Naive thymus-derived CD8-positive, alpha-beta T cell (primary cell): ENCODE measurements around the gene XRCC5. TPM values are rescaled to one million over a fixed set of nuclear protein-coding genes. Genes with fewer than 3 reads are reported as not detected.

ENCODE experiments used
- ATAC-seq, 2 donors: fragments of 150-1000 bp; cut with Tn5 transposase in 1 of 2; sonication (Bioruptor Pico), chemical (Tn5 transposase) in 1 of 2; 1 replicate in 1 of 2; 2 replicates in 1 of 2; pipeline ENCODE4 v1.10.0; 2021; ENCODE audit warnings: mild to moderate bottlenecking in 2 of 2, moderate library complexity in 2 of 2
- POLR2A ChIA-PET: fragments of 350-600 bp; sonication (Branson Sonifier 250); formaldehyde crosslinking; loops from one replicate; lab custom pipeline; 2021; ENCODE audit warnings: antibody characterized with exemption; lab: Charles Lee
- DNase-seq, 10 donors: peaks; one replicate each; pipeline versions ENCODE4 v3.0.0 to v3.0.0-alpha.2; 2020 to 2022
- H3K27ac Mint-ChIP-seq, 10 donors: one replicate each; pipeline ENCODE4 v1.8.0; 2020 to 2022; ENCODE audit warnings: mild to moderate bottlenecking in 10 of 10, mixed read lengths in 10 of 10, moderate library complexity in 4 of 10, inconsistent platforms in 1 of 10
- H3K27me3 Mint-ChIP-seq, 5 donors: one replicate each; pipeline ENCODE4 v1.8.0; 2021 to 2022; ENCODE audit warnings: mixed read lengths in 5 of 5
- H3K36me3 Mint-ChIP-seq, 3 donors: one replicate each; pipeline ENCODE4 v1.8.0; 2020 to 2022; ENCODE audit warnings: mixed read lengths in 3 of 3, mild to moderate bottlenecking in 2 of 3, inconsistent platforms in 1 of 3
- H3K4me1 Mint-ChIP-seq, 4 donors: one replicate each; pipeline ENCODE4 v1.8.0; 2021 to 2022; ENCODE audit warnings: mixed read lengths in 4 of 4
- H3K4me3 Mint-ChIP-seq, 10 donors: one replicate each; pipeline ENCODE4 v1.8.0; 2020 to 2022; ENCODE audit warnings: mild to moderate bottlenecking in 10 of 10, mixed read lengths in 10 of 10, moderate library complexity in 6 of 10, inconsistent platforms in 1 of 10
- H3K9me3 Mint-ChIP-seq, 9 donors: one replicate each; pipeline ENCODE4 v1.8.0; 2020 to 2022; ENCODE audit warnings: mixed read lengths in 9 of 9, mild to moderate bottlenecking in 3 of 9, inconsistent platforms in 1 of 9, moderate library complexity in 1 of 9
- polyA plus RNA-seq, 3 donors: library from polyadenylated mRNA; unstranded; fragments of 300-500 nt; fragmentation: Illumina TruSeq; gene quantifications; one replicate each; pipeline ENCODE4 v1.2.3, GENCODE V29; 2021
- total RNA-seq, 8 experiments: library from RNA in 2 of 8; stranded (reverse) in 2 of 8; gene quantifications; one replicate each; pipeline ENCODE4 v1.2.3 and lab custom pipeline; 2021 to 2026

XRCC5 gene
- total and polyA plus RNA-seq, 5 experiments from 2014 or later = 231 to 364 (median 311) TPM

DNA sequence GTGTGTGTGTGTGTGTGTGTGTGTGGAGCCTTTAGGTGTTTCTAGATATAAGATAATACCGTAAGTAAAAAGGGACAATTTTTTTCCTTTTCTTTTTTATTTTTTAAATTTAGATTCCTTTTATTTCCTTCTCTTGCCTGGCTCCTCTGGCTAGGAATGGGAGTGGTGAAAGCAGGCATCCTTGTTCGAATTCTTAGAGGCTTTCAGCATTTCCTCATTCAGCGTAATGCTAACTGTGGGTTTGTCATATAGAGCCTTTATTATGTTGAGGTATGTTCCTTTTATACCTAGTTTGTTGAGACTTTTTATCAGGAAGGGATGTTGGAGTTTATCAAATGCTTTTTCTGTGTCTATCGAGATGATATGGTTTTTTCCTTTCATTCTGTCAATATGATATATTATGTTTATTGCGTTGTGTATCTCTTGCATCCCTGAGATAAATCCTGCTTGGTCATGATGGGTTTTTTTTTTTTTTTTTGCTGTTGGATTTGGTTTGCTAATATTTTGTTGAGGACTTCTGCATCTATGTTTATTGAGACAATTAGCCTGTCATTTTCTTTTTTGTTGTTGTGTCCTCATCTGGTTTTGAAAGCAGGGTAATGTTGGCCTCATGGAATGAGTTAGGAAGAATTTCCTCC is 120.2 kb downstream of the XRCC5 start:
- DNase-seq = no peak
- Mint-ChIP-seq H3K4me3 (no peak overlapping the region), H3K27me3 (no peaks in the 10 kb centered on the region), H3K27ac (no peak overlapping the region), H3K36me3 (peaks cover 2 to 24% (median 9%) of the 10 kb centered on the region in 3 donors), H3K4me1 (peaks cover 0 to 6% (median 2%) of the 10 kb centered on the region in 4 donors), H3K9me3 (peaks cover 0 to 36% (median 26%) of the 10 kb centered on the region in 9 donors)
- POLR2A ChIA-PET = interaction anchor here (0.8 kb wide), 1 partner anchor 9 kb away, joined by 3 read pairs; no protein-coding TSS in a partner anchor
- no peak for ATAC-seq

DNA sequence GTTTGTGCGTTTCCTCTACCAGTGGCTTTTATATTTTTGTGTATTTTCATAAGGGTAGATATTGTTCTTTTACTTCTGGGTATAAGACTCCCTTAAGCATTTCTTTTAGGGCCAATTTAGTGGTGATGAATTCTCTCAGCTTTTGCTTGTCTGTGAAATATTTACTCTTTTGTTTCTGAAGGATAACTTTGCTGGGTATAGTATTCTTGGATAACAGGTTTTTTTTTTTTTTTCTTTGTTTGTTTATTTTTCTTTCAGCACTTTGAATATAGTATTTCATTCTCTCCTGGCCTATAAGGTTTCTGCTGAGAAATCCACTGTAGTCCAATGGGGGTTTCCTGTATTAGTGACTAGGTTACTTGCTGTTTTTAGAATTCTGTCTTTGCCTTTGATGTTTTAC is 122.7 kb downstream of the XRCC5 start:
- POLR2A ChIA-PET = no interaction called here
- H3K4me3 Mint-ChIP-seq = no peak overlapping the region
- H3K9me3 Mint-ChIP-seq = peaks cover 0 to 36% (median 26%) of the 10 kb centered on the region in 9 donors
- no peak for ATAC-seq
- H3K36me3 Mint-ChIP-seq = peaks cover 2 to 24% (median 18%) of the 10 kb centered on the region in 3 donors
- H3K27me3 Mint-ChIP-seq = no peaks in the 10 kb centered on the region
- no peak for DNase-seq
- H3K27ac Mint-ChIP-seq = no peak overlapping the region
- peaks cover 0 to 6% (median 2%) of the 10 kb centered on the region in 4 donors for H3K4me1 Mint-ChIP-seq

DNA sequence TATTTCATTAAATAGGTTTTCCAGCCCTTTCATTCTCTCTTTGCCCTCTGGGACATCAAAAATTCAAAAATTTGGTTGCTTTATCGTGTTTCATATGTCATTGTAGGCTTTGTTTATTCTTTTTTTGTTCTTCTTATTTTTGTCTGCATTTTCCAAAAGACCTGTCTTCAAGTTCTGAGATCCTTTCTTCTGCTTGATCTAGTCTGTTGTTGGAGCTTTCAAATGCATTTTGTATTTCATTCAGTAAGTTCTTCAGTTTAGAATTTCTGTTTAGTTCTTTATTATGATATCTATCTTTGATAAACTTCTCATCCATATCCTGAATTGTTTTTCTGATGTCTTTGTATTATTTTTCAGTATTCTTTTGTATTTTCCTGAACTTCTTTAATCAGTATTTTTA is 123.6 kb downstream of the XRCC5 start:
- Mint-ChIP-seq H3K36me3 (peaks cover 2 to 24% (median 18%) of the 10 kb centered on the region in 3 donors), H3K9me3 (peaks cover 0 to 36% (median 26%) of the 10 kb centered on the region in 9 donors), H3K27ac (no peak overlapping the region), H3K27me3 (no peaks in the 10 kb centered on the region), H3K4me1 (peaks cover 0 to 6% (median 2%) of the 10 kb centered on the region in 4 donors), H3K4me3 (no peak overlapping the region)
- POLR2A ChIA-PET = no interaction called here
- ATAC-seq (no peak), DNase-seq (no peak)

DNA sequence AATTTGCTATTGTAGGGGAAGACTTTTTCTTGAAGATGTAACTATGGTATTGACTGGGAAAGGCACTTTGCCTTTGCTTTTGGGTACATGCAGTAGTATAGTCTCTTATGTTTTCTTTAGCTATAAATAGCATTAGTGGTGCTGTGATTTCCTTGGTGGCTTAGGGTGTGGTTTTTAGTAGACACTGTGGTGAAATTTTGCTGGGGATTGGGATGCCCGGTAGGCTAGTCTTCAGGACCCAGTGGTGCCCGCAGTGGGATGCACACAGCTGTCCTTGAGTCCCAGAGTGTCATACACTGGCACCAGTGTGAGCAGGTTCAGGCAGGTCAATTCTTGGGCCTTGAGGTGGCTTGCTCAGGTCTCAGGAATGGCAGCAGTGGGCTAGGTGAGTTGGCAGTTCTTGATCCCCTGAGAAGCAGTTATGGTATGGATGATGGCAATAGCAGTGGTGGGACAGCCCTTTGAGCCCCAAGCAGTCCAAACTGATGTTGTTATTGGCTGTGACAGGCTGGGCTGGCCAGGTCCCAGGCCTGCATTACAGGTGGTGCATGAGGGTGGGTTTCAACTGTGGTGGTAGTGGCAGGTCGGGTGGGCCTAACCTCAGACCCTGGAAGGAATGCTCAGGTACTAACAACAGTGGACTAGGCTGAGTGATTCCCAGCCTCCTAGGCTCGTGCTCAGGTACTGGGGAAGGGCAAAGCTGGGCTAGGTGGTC is 124.3 kb downstream of the XRCC5 start:
- Mint-ChIP-seq H3K4me1 (peaks cover 0 to 6% (median 2%) of the 10 kb centered on the region in 4 donors), H3K36me3 (peaks cover 2 to 22% (median 18%) of the 10 kb centered on the region in 3 donors), H3K9me3 (peaks cover 0 to 36% (median 26%) of the 10 kb centered on the region in 9 donors), H3K27me3 (no peaks in the 10 kb centered on the region), H3K4me3 (no peak overlapping the region), H3K27ac (peak overlapping the region in 2 of 10 donors; percentile 63 to 75)
- DNase-seq (no peak), ATAC-seq (no peak)
- POLR2A ChIA-PET = no interaction called here

DNA sequence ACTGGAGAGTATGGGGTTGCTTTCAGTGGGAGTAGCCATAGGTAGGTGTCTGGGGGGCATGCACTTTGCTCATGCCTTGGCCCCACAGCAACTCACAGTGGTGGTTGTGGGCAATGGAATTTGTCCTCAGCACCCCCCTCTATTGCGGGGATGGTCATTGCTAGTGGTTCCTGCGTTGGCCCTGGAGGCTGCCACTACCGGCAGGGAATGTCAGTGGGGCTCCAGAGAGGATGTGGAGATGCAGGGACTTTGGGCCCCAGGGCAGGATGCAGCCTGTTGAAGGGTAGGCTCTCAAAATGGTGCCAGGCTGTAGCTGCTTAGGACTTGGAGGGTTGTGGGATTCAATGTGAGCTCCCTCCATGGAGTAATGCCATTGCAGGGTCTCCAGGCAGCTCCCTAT is 125.0 kb downstream of the XRCC5 start:
- Mint-ChIP-seq H3K36me3 (peaks cover 2 to 20% (median 18%) of the 10 kb centered on the region in 3 donors), H3K27me3 (no peaks in the 10 kb centered on the region), H3K4me1 (peaks cover 0 to 6% (median 2%) of the 10 kb centered on the region in 4 donors), H3K27ac (peak overlapping the region in 1 of 10 donors; percentile 63), H3K4me3 (no peak overlapping the region), H3K9me3 (peaks cover 0 to 36% (median 26%) of the 10 kb centered on the region in 9 donors)
- ATAC-seq (no peak), DNase-seq (no peak)
- POLR2A ChIA-PET = no interaction called here

DNA sequence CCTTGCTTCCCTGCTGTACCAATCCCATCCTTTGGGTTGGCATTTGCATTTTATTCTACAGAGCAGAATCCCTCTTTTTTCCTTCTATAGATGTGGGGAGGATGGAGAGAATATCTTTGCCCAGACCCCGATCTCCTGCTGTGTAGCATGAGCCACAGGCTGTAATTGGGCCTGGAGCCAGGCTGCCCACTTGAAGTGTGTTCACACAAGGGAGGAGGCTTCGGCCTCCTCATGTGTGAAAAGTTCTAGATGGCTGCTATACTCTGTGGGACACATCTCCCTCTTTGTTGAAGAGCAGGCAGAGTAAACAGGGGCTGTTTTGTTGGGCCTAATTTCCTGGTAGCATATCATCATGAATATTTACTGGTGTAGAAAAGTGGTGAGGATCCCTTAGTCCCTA is 126.3 kb downstream of the XRCC5 start:
- no peak for ATAC-seq
- H3K27ac Mint-ChIP-seq = no peak overlapping the region

DNA sequence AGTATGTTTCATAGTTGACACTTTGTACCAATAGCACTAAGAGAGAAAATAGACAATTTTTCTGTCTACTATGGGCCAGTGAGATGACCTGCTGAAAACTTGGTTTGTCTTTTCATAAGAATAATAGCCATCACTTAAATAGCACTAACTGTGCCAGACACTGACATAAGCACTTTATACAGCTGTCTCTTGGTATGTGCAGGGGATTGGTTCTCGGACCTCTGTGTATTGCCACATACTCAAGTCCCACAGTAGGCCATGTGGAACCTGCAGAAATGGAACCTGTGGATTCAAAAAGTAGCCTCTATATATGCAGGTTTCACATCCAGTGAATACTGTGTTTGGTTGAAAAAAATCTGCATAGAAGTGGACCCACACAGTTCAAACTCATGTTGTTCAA is 126.7 kb downstream of the XRCC5 start:
- Mint-ChIP-seq H3K4me1 (peaks cover 0 to 6% (median 3%) of the 10 kb centered on the region in 4 donors), H3K27ac (no peak overlapping the region), H3K36me3 (peaks cover 2 to 18% (median 12%) of the 10 kb centered on the region in 3 donors), H3K4me3 (no peak overlapping the region), H3K27me3 (no peaks in the 10 kb centered on the region), H3K9me3 (peaks cover 0 to 26% (median 22%) of the 10 kb centered on the region in 9 donors)
- POLR2A ChIA-PET = no interaction called here
- DNase-seq (no peak), ATAC-seq (no peak)

More for the DNA sequence above, 126.3 kb downstream of the XRCC5 start:
- Mint-ChIP-seq H3K36me3 (peaks cover 2 to 18% (median 16%) of the 10 kb centered on the region in 3 donors), H3K4me1 (peaks cover 0 to 6% (median 3%) of the 10 kb centered on the region in 4 donors), H3K27me3 (no peaks in the 10 kb centered on the region), H3K9me3 (peaks cover 0 to 28% (median 22%) of the 10 kb centered on the region in 9 donors), H3K4me3 (no peak overlapping the region)
- POLR2A ChIA-PET = no interaction called here
- DNase-seq = no peak

DNA sequence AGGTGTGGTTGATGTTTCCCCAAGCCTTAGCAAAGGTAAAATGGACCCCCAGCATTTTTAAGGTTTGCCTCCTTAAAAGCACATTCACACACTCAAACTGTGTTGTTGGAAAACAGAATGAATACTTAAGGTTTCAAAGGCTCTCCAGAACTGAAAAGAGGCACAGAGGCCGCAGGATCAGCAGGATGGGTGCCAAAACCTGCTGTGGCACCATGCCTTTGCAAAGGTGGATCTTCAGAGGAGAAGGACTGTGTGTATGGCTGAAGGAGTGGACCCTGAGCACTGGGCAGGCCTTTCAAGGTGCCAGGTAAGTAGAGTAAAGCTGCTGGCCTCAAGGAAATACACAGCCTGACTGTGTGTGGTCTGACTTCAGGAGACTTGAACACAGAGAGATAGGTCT is 127.3 kb downstream of the XRCC5 start:
- Mint-ChIP-seq H3K27me3 (no peaks in the 10 kb centered on the region), H3K27ac (no peak overlapping the region), H3K4me1 (peaks cover 0 to 6% (median 3%) of the 10 kb centered on the region in 4 donors), H3K36me3 (peaks cover 2 to 18% (median 10%) of the 10 kb centered on the region in 3 donors), H3K4me3 (no peak overlapping the region), H3K9me3 (peaks cover 0 to 23% (median 19%) of the 10 kb centered on the region in 9 donors)
- DNase-seq (no peak), ATAC-seq (no peak)
- POLR2A ChIA-PET = no interaction called here

DNA sequence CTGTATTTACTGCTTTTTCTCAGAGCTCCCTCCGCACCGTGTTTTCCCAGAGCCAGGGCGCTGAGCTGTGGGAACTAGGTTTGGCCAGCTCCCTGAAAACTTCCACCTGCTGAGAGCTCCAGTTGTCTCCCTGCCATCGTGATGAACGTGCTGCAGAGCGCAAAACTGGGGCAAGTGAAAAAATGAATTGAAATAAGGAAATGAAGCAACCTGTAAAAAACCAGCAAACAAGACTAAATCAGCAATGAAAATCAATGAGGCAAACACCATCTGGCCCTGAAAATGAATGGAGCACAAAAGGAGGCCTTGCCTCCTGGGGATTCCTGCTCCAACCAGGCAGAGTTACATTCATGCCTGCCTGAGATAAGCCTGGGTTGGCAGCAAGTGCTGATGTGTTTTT is 133.2 kb downstream of the XRCC5 start:
- Mint-ChIP-seq H3K27me3 (no peaks in the 10 kb centered on the region), H3K4me1 (peaks cover 0 to 8% (median 6%) of the 10 kb centered on the region in 4 donors), H3K9me3 (peaks cover 0 to 3% (median 0%) of the 10 kb centered on the region in 9 donors), H3K36me3 (peaks cover 0 to 4% (median 0%) of the 10 kb centered on the region in 3 donors), H3K27ac (no peak overlapping the region), H3K4me3 (no peak overlapping the region)
- ATAC-seq (no peak), DNase-seq (no peak)
- POLR2A ChIA-PET = no interaction called here

DNA sequence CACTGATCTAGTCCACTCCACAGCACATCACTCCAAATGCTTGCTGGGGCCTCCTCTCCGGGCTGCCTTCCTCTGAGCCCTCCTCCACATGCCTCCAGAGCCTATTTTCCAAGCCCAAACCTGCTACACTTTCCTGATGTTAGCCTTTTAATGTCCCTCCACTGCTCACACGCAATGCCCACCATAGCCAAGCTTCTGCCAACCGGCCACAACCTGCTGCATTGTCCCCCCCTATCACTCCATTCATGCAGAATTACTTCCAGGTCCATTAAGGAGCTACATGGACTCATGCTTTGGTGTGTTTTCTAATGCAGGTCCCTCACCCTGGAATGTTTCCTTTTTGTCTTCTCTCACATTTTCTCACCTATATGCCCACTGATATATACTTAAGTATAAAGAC is 133.9 kb downstream of the XRCC5 start:
- POLR2A ChIA-PET = no interaction called here
- H3K4me3 Mint-ChIP-seq = no peak overlapping the region
- peaks cover 0 to 3% (median 0%) of the 10 kb centered on the region in 9 donors for H3K9me3 Mint-ChIP-seq
- peaks cover 0 to 8% (median 6%) of the 10 kb centered on the region in 4 donors for H3K4me1 Mint-ChIP-seq
- DNase-seq (no peak), ATAC-seq (no peak)
- H3K27ac Mint-ChIP-seq = peak overlapping the region in 1 of 10 donors; percentile 68
- H3K36me3 Mint-ChIP-seq = peaks cover 0 to 4% (median 0%) of the 10 kb centered on the region in 3 donors
- H3K27me3 Mint-ChIP-seq = no peaks in the 10 kb centered on the region

DNA sequence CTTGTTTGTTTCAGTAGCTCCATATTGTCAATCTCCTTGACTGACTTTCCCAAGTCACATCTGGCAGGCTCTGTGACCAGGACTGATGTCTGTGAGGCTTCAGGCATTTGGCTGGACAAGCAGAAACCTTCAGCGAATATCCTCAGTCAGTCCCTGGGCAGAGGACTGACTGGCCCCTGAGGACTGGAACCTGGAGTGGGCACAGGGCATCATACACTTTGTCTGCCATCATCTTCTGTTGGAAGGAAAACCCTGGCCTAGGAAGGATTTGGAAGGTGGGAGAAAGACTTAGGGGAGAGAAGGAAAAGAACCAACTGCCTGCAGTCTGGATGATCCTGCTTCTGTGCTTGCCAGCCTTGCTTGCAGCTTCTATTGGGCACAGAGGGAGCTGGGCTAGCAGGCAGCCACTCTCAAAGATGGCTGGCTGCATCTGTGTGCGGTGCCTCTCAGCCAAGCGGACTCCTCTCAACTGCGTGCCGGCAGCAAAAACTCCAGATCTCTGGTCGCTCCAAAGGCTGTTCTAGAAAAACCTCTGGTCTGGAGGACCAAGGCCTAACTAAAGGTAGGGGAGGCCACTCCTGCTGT is 136.3 kb downstream of the XRCC5 start:
- H3K9me3 Mint-ChIP-seq = peaks cover 0 to 9% (median 4%) of the 10 kb centered on the region in 9 donors
- POLR2A ChIA-PET = no interaction called here
- H3K36me3 Mint-ChIP-seq = peaks cover 0 to 7% (median 4%) of the 10 kb centered on the region in 3 donors
- ATAC-seq (no peak), DNase-seq (no peak)
- H3K4me1 Mint-ChIP-seq = peaks cover 0 to 8% (median 5%) of the 10 kb centered on the region in 4 donors
- no peaks in the 10 kb centered on the region for H3K27me3 Mint-ChIP-seq
- H3K27ac Mint-ChIP-seq = peak overlapping the region in 1 of 10 donors; percentile 44
- H3K4me3 Mint-ChIP-seq = no peak overlapping the region

DNA sequence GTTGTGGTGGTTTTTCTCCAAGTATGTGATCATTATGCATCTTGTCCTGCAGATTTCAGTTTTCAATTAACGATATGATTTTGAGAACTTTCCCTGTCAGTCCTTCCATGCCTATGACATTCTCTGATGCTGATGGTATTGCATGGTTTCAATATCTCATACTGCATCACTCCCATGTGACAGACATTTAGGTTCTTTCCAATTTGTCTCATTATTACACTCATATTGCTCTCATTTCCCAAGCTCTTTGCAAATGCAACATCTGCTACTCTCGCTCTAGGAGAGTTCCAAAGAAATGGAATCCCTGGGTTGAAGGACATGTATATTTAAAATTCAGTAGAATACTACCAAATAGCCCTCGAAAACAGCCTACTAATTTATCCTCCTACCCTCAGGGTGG is 137.6 kb downstream of the XRCC5 start:
- DNase-seq = no peak
- ATAC-seq = no peak
- Mint-ChIP-seq H3K4me1 (peaks cover 0 to 8% (median 5%) of the 10 kb centered on the region in 4 donors), H3K36me3 (peaks cover 0 to 7% (median 4%) of the 10 kb centered on the region in 3 donors), H3K27ac (peak overlapping the region in 2 of 10 donors; percentile 1 to 8), H3K4me3 (no peak overlapping the region), H3K9me3 (peaks cover 0 to 9% (median 4%) of the 10 kb centered on the region in 9 donors), H3K27me3 (no peaks in the 10 kb centered on the region)
- POLR2A ChIA-PET = no interaction called here
